ENCODE data around the gene IFIT5.
"Not testable (repeated sequence)": the region's sequence is repeated elsewhere in the genome, so short reads cannot be mapped to it uniquely, and the experiment has no call there.

The IFIT5 gene

GRCh38 chr10:89414146-89414878 is at the start of gene IFIT5:
IFIT5 (plus strand) TSS chr10:89414568; CDS start chr10:89414799, 231 bp downstream.
- DNase-seq (ENCODE audit: low read depth in 2 of 2): peak; percentile 37 to 38

- DNase-seq (ENCODE audit: low read depth in 2 of 2): no peak
Observed at GRCh38 chr10:89367529-89367928, 46.8 kb upstream of the IFIT5 start.

- no peak for DNase-seq (ENCODE audit: low read depth in 2 of 2)
Observed at GRCh38 chr10:89368129-89368528, 46.2 kb upstream of the IFIT5 start.

GRCh38 chr10:89369156-89370105 is 44.9 kb upstream of the IFIT5 start:
- DNase-seq (ENCODE audit: low read depth in 2 of 2): no peak

- no peak for DNase-seq (ENCODE audit: low read depth in 2 of 2)
Observed at GRCh38 chr10:89371079-89371478, 43.3 kb upstream of the IFIT5 start.

GRCh38 chr10:89371987-89372386 is 42.4 kb upstream of the IFIT5 start:
- DNase-seq (ENCODE audit: low read depth in 2 of 2): no peak

- DNase-seq (ENCODE audit: low read depth in 2 of 2): no peak
Observed at GRCh38 chr10:89373916-89374711, 40.3 kb upstream of the IFIT5 start.

- DNase-seq (ENCODE audit: low read depth in 2 of 2): no peak
Observed at GRCh38 chr10:89374713-89375141, 39.6 kb upstream of the IFIT5 start.

GRCh38 chr10:89377705-89378637 is 36.4 kb upstream of the IFIT5 start, which contains the start of gene IFIT1B:
IFIT1B (plus strand) TSS chr10:89378056; CDS start chr10:89378136, 80 bp downstream.
- no peak for DNase-seq (ENCODE audit: low read depth in 2 of 2)

GRCh38 chr10:89379103-89379502 is 35.3 kb upstream of the IFIT5 start:
- DNase-seq (ENCODE audit: low read depth in 2 of 2): no peak

GRCh38 chr10:89382757-89383156 is 31.6 kb upstream of the IFIT5 start:
- DNase-seq (ENCODE audit: low read depth in 2 of 2): no peak

- DNase-seq (ENCODE audit: low read depth in 2 of 2): no peak
Observed at GRCh38 chr10:89384474-89385340, 29.7 kb upstream of the IFIT5 start.

- DNase-seq (ENCODE audit: low read depth in 2 of 2): no peak
Observed at GRCh38 chr10:89388806-89389205, 25.6 kb upstream of the IFIT5 start.

- DNase-seq (ENCODE audit: low read depth in 2 of 2): no peak
Observed at GRCh38 chr10:89389254-89389653, 25.1 kb upstream of the IFIT5 start.

GRCh38 chr10:89390476-89391225 is 23.7 kb upstream of the IFIT5 start:
- DNase-seq (ENCODE audit: low read depth in 2 of 2): no peak

GRCh38 chr10:89391226-89391576 is 23.2 kb upstream of the IFIT5 start:
- DNase-seq (ENCODE audit: low read depth in 2 of 2): not testable (repeated sequence)

- no peak for DNase-seq (ENCODE audit: low read depth in 2 of 2)
Observed at GRCh38 chr10:89391907-89392756, 22.2 kb upstream of the IFIT5 start, which contains the start of gene IFIT1. IFIT1 (plus strand) TSS chr10:89392623; CDS start chr10:89392713, 90 bp downstream.

GRCh38 chr10:89392974-89393373 is 21.4 kb upstream of the IFIT5 start:
- no peak for DNase-seq (ENCODE audit: low read depth in 2 of 2)
